ENCODE measurements around the gene CELSR1. TPM values are rescaled to one million over a fixed set of nuclear protein-coding genes. Genes with fewer than 3 reads are reported as not detected.

Gene CELSR1
- total RNA-seq, 2 experiments from 2014 or later, result 1.0 to 1.1 TPM

GRCh38 chr22:46328797-46329196 is 208.6 kb downstream of the CELSR1 start:
- intact Hi-C loops (cut with DNase I, micrococcal nuclease), result no loop called here
- no peaks in the 10 kb centered on the region for H3K36me3 ChIP-seq (ENCODE audit: insufficient read depth, low read length)
- Mint-ChIP-seq H3K4me3 (no peak overlapping the region), H3K27me3 (no peaks in the 10 kb centered on the region), H3K36me3 (ENCODE audit: low read depth) (no peaks in the 10 kb centered on the region), H3K4me1 (ENCODE audit: low read depth) (no peaks in the 10 kb centered on the region), H3K9me3 (no peaks in the 10 kb centered on the region), H3K27ac (no peak overlapping the region)
- H3K27me3 ChIP-seq (ENCODE audit: control insufficient read depth in 1 of 2, insufficient read depth in 2 of 2, low read length in 2 of 2), result no peaks in the 10 kb centered on the region
- ATAC-seq (ENCODE audit: poor library complexity) (no peak), DNase-seq (no peak)
- ChIA-PET CTCF (no interaction called here), POLR2A (no interaction called here)
- no peak for TF ChIP-seq CTCF (IDR thresholded peaks at IDR 0.05)
- no peak overlapping the region for H3K4me3 ChIP-seq (ENCODE audit: low read length)
- no peak overlapping the region for H3K27ac ChIP-seq (ENCODE audit: low read depth in 1 of 2, low read length in 2 of 2)
- H3K4me1 ChIP-seq (ENCODE audit: insufficient read depth, low read length), result no peaks in the 10 kb centered on the region
- no peaks in the 10 kb centered on the region for H3K9me3 ChIP-seq (ENCODE audit: control insufficient read depth in 1 of 2, insufficient read depth in 1 of 2, low read length in 2 of 2)

- no peaks in the 10 kb centered on the region for H3K9me3 ChIP-seq (ENCODE audit: control insufficient read depth in 1 of 2, insufficient read depth in 1 of 2, low read length in 2 of 2)
- Mint-ChIP-seq H3K4me3 (no peak overlapping the region), H3K27ac (no peak overlapping the region), H3K27me3 (no peaks in the 10 kb centered on the region), H3K4me1 (ENCODE audit: low read depth) (no peaks in the 10 kb centered on the region), H3K9me3 (no peaks in the 10 kb centered on the region), H3K36me3 (ENCODE audit: low read depth) (no peaks in the 10 kb centered on the region)
- no peak overlapping the region for H3K4me3 ChIP-seq (ENCODE audit: low read length)
- DNase-seq (no peak), ATAC-seq (ENCODE audit: poor library complexity) (no peak)
- H3K4me1 ChIP-seq (ENCODE audit: insufficient read depth, low read length), result no peaks in the 10 kb centered on the region
- H3K36me3 ChIP-seq (ENCODE audit: insufficient read depth, low read length), result no peaks in the 10 kb centered on the region
- intact Hi-C loops (cut with DNase I, micrococcal nuclease), result no loop called here
- no peak overlapping the region for H3K27ac ChIP-seq (ENCODE audit: low read depth in 1 of 2, low read length in 2 of 2)
- no peak for TF ChIP-seq CTCF (IDR thresholded peaks at IDR 0.05)
- no peaks in the 10 kb centered on the region for H3K27me3 ChIP-seq (ENCODE audit: control insufficient read depth in 1 of 2, insufficient read depth in 2 of 2, low read length in 2 of 2)
- ChIA-PET POLR2A (no interaction called here), CTCF (no interaction called here)
Measured at GRCh38 chr22:46327691-46328465, 209.5 kb downstream of the CELSR1 start.

- no peak overlapping the region for H3K27ac Mint-ChIP-seq
- H3K36me3 Mint-ChIP-seq (ENCODE audit: low read depth), result no peaks in the 10 kb centered on the region
- H3K9me3 Mint-ChIP-seq, result no peaks in the 10 kb centered on the region
- DNase-seq, result no peak
- ChIA-PET CTCF (no interaction called here), POLR2A (no interaction called here)
- H3K4me3 Mint-ChIP-seq, result no peak overlapping the region
- Histone ChIP-seq H3K36me3 (ENCODE audit: insufficient read depth, low read length) (no peaks in the 10 kb centered on the region), H3K27ac (ENCODE audit: low read depth in 1 of 2, low read length in 2 of 2) (no peak overlapping the region), H3K4me1 (ENCODE audit: insufficient read depth, low read length) (no peaks in the 10 kb centered on the region), H3K27me3 (ENCODE audit: control insufficient read depth in 1 of 2, insufficient read depth in 2 of 2, low read length in 2 of 2) (no peaks in the 10 kb centered on the region), H3K9me3 (ENCODE audit: control insufficient read depth in 1 of 2, insufficient read depth in 1 of 2, low read length in 2 of 2) (no peaks in the 10 kb centered on the region), H3K4me3 (ENCODE audit: low read length) (no peak overlapping the region)
- no peaks in the 10 kb centered on the region for H3K27me3 Mint-ChIP-seq
- no peak for TF ChIP-seq CTCF (IDR thresholded peaks at IDR 0.05)
- intact Hi-C loops (cut with DNase I, micrococcal nuclease), result no loop called here
- ATAC-seq (ENCODE audit: poor library complexity), result no peak
- no peaks in the 10 kb centered on the region for H3K4me1 Mint-ChIP-seq (ENCODE audit: low read depth)
Measured at GRCh38 chr22:46326066-46326680, 211.2 kb downstream of the CELSR1 start.

All from CD4-positive, alpha-beta T cell (primary cell).